Measurements from ENCODE around the gene PGAM5.

The PGAM5 gene

DNA sequence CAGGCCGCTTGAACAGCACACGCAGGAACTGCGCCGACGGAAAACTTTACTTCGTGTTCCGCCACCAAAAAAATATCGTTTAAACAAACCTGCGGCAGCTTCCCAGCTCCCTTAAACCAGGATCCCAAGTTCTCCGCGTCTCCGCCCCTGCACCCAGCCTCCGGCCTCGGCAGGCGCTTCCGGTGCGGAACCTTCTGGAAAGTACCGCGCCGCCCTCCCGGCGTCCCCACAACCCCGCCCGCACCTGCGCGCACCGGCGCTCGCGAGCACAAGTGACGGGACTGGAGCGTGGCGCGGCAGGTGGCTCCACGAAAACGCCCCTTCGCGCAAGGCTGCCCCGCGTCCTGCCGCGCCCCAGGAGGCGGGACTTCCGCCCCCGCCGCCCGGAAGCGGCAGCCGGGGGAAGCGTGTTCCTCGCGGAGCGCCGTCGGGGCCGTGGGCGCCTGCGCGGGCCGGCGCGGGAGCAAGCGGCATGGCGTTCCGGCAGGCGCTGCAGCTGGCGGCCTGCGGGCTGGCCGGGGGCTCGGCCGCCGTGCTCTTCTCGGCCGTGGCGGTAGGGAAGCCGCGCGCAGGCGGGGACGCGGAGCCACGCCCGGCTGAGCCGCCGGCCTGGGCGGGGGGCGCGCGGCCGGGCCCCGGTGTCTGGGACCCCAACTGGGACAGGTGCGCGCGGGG is at the start of gene PGAM5:
PGAM5 (plus strand) TSS at position 438 of the 675 bp plus-strand sequence; CDS start at position 473, 35 bp downstream.
- DNase-seq (ENCODE audit: low read depth): peak; percentile 74

DNA sequence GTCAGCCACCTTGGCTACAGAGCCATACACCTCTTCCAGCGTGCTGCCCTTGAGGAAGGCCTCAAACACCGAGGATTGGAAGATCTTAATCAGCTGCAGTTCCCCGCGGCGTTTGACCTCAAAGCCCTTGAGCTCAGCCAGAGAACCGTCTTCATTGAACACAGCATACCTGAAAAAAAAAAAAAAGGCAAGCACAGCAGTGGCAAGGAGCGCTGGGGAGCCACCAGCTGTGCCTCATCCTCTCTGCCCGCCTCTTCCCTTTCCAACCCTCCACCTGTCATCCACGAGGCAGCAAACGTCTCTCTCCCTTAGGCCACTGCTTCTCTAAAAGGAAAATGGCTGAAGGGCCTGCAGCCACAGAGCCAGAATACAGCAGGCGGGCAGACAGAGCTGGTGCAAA is 49.6 kb upstream of the PGAM5 start:
- DNase-seq (ENCODE audit: low read depth): no peak

DNA sequence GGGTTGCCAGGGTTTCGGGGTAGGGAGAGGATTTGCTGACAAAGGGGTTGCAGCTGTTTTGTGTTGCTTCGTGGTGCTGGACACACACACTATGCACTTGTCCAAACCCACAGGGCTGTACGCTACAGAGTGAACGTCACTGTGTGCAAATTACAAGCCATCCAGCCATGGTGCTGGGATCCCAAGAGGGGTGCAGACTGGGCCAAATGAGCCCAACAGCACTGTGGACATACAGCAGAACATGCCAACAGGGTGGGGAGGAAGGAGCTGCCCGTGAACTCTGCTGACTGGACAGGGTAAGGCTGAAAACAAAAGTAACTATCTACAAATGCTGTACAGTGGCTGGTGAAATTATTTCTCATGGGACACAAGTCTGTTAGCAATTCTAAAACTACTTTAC is 48.7 kb upstream of the PGAM5 start:
- no peak for DNase-seq (ENCODE audit: low read depth)

DNA sequence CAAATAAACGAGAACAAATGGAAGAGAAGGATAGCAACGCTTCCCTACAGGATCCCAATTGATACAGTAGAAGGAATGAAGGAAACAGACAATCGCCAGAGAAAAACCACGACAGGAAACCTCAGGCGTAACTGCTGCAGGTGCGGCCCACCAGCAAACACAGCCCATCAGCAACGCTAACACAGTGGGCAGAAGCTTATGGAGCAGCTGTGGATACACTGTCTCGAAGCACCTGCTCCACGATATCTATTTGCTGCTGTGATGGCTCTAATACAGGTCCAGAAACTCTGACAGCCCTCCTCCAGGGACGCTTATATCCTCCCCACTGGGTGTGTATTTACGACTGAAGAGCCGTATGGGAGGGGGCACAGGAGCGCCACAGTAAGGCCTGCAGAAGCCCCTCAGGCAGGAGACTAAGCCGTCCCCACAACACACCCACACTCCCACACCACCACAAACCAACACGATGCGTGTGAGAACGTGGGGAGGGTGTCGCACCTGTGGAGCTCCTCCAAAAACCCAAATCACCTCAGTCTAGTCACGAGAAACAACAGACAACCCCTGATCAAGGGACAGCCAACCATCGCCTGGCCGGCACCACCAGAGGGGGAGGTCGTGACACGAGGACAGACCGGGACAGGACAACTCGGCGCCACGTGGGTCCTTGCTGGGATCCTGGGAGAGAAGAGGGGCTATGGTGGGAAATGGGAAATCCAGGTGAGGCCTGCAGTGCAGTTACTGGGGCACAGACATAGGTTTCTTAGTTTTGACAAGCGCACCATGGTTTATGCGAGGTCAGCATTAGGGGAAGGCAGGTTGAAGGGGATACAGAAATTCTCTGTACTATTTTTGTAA is 47.5 kb upstream of the PGAM5 start:
- no peak for DNase-seq (ENCODE audit: low read depth)

DNA sequence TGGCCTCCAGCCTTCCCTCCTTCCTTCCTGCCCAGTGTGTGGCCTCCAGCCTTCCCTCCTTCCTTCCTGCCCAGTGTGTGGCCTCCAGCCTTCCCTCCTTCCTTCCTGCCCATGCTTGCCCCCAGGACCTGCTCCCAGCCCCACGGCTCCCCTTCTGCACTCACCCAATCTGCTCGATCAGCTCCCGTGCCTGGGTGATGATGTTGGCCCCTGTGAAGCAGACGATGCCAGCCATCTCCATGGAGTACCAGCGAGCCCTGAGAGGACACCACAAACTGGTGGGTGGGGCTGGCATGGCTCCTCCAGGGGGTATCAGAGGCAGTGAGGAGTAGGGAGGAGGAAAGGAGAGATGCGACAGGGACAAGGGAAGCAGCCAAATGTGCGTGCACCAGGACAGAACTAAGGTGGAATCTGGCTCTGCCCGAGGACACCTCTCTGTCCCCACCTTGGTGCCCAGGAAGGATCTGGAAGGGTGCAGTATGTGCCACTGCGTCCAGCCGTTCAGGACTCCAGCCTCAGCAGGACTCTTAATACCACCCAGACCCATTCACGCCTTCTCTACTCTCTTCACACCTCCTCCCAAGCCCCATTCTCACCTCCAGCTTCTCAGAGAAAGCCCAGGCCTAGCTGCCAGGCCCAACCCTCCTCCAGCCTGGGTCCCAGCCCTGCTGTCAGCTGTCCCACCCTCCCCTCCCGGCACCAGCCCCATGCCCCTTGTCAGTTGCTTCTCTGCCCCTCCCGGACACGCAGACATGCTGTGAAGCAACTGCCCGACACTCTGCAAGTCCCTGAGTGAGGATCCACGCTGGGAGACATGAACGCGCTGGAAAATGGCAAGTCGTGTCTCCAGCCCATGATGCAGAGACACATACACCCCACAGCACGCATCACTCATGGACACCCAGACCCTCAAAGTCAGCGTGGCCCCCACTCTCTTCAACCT is 46.2 kb upstream of the PGAM5 start:
- DNase-seq (ENCODE audit: low read depth): no peak

DNA sequence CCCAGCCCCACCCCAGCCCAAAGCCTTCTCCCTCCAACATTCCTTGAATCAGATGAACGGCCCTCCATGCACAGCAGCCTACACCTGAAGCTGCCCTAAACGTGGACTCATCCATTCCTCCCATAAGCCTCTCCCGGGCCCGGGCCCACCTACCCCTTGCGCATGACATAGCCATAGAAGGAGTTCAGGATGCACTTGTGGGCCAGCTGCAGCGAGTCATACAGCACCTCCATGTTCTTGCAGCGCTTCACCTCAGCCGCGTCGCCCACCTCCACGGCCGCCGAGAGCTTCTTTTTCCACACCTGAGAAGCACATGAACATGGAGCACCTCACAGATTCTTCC is 45.5 kb upstream of the PGAM5 start:
- DNase-seq (ENCODE audit: low read depth): no peak

DNA sequence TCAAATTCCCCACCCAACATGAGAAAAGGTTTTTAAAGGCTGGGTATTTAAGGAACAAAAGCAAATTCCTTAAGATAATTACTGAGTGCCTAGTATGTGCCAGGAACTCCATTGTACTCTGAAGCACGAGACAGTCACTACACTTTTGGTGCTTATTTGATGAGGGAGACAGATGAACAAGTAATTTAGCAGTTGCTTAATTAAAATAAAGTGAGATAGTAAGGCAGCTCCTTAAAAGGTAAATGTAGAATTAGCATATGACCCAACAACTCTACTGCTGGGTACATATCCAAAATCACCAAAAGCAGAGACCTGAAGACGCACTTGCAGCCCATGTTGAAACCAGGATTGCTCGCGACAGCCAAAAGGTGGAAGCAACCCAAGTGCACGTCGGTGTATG is 44.8 kb upstream of the PGAM5 start:
- DNase-seq (ENCODE audit: low read depth): no peak

DNA sequence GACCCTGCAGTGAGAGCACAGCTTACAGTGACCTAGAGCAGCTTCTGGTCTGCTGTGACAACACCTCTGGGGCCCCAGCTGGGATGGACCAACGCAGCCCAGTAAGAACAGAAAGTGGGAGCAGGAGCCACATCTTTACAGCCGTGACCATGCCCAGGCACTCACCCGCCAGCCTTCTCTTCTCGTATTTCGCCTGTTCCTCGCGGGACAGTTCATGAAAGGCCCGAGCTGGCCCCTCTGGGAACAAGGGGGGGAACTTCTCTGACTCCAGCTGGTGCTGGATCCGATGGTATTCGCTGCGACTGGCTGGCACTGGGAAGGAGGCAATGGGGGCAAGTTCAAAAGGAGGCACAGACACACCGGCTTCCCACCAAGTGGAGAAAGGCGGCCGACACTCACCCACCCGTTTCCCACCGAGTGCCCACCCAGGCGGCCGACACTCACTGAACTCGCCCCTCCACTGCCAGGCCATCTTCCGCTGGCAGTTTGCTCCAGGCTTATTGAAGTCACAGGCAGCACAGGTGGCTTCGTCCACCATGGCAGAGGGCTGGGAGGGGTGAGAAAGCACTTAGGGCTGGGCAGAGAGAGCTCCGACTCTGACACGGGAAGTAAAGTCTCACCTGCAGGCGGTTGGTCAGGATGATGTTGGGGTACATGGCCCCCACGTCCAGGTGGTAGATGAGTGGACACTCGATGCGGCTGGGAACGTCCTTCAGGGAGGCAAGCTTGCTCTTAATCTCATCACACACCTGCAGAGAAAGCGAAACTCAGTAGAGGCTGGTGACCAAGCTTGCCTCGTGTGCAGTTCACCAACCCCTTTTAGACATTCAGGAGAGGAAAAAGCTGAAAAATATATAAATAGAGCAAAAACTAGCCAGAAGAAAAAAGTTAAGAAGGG is 42.2 kb upstream of the PGAM5 start:
- no peak for DNase-seq (ENCODE audit: low read depth)

DNA sequence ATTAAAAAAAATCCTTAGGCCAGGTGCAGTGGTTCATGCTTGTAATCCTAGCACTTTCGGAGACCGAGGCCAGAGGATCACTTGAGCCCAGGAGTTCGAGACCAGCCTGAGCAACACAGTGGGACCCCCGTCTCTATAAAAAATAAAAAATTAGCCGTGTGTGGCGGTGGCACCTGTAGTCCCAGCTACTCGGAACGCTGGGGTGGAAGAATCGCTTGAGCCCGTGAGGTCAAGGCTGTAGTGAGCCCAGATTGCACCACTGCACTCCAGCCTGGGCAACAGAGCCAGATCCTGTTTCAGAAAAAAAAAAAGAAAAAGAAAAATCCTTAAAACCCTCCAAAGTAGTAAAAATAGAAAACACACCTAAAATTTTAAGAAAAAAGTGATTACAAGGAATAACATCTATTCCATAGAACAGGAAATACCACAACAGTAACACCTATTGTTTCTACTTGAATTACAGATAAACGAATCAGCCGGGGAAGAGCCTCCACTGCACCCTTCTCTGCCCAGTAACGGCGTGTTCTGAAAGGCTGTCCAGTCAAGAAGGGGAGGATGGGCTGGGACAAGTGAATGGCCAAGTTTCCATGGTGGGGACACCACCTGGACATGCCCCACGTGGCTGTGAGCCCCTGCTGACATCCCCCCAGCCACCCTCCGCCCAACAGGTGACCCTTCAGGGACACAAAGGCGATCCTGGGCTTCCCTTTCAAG is 41.3 kb upstream of the PGAM5 start:
- DNase-seq (ENCODE audit: low read depth): no peak

DNA sequence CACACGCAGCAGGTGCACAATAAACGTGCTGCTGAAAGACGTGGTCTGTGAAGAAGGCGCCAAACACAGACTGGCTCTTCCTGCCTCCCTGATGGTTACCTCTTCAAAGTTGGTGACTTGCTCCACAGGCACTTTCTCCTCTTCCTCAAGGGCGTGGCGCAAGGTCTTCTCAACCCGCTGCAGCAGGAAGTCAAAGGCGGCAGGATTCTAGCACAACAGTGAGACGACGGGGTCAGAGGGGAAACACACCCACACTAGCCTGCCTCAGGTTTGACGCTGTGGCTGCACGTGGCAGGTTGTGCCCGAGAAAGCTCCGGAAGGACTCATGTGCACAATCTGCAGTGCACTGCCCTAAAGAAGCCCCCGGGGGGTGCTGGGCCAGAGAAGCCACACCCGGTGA is 38.5 kb upstream of the PGAM5 start:
- no peak for DNase-seq (ENCODE audit: low read depth)

DNA sequence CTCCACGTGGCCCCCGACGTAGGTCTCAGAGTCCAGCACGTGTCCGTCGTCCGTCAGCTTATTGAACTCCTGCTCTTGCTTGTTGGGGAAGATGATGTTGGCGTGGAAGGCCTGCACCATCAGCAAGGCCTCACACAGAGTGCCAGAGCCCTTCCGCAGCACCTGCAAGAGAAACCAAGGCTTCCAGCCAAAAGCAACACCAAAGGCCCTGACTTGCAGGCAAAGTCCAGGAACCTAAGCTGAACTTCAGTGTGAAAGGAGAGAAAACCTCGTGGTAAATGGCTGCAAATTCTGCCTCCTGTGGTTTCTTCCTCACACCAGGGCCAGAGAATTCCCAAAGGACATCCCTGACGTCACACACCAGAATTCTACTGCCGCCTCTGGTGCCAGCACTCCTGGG is 38.0 kb upstream of the PGAM5 start:
- DNase-seq (ENCODE audit: low read depth): no peak

DNA sequence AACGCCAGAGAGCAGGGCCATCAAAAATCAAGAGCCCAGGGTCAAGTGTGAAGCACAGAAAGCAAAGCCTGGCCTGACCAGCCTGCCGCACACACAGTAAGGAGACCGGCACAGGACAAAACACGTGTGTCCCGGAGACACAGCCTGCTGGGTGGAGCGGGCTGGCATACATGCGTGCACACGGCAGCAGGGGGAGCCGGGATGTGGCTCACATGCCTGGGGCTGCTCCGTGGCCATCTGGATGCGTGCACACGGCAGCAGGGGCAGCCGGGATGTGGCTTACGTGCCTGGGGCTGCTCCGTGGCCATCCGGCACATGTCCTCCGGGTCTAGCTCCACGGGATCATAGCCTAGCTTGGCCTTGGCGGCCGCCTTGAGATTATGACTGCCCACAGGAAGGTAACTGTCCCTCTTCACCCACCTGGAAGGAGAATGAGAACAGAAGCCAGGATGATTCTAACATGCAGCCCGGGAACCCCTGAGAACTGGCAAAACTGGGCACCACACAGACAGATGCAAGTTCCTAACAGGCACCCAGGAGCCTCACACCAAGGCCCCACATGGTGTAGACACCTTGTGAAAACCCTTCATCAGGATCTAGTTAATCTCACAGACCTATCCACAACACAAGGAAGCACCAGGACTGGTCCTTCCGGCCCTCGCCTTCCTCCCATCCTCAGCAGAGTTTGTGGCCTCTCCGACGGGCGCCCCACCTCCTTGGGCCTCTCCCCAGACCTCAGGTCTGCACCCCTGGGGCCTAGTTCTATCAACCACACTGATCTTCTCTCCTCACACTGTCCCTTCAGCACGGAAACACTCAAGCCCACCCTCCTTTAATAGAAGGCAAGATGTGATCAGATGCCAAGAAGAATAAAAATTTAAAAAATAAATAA is 37.1 kb upstream of the PGAM5 start:
- no peak for DNase-seq (ENCODE audit: low read depth)

DNA sequence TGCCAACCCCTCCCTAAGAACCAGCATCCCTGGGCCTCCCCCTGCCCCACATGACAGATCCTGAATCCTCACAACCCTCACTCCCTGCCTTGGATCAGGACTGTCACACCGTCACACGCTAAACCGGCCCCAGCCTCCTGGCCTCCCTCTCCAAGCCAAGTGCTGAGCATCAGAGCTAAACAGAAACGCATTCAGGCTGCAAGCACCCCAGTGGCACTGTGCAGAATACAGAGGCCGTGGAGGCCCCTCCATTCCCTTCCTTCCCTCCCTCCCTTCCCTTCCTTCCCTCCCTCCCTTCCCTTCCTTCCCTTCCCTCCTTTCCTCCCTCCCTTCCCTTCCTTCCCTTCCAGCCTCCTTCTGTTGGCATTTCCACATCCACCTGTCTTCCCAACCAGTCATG is 36.1 kb upstream of the PGAM5 start:
- no peak for DNase-seq (ENCODE audit: low read depth)

DNA sequence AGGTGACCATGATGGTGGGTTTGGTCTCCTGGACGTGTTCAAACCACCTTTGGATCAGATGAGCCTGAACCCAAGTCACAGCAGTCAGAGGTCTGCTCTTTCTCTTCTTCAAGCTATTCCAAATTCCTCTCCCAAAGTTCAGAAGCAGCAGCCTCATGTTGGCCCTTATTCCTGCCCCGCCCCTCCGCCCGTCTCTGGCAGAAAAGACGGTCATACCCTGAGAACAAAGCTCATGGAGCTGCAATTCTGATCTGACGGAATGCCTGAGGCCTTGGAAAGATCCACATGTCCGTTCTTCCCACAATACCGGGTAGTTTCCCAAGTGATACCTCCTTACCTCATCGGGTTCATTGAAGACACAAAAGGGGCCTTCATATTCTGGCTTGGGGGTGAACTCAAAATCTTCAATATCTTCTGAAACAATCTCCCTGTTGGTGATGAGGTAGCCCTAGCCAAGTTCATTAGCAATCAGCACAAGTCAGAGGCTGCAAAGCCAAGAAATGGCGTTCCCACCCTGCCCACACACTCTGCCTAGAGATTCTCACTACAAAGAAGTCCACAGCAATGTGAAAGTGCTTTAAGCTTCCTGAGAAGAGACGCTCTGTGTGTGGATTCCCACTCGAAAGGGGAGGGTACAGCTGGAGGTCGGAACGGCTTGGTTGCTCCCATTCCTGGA is 34.7 kb upstream of the PGAM5 start:
- DNase-seq (ENCODE audit: low read depth): no peak

DNA sequence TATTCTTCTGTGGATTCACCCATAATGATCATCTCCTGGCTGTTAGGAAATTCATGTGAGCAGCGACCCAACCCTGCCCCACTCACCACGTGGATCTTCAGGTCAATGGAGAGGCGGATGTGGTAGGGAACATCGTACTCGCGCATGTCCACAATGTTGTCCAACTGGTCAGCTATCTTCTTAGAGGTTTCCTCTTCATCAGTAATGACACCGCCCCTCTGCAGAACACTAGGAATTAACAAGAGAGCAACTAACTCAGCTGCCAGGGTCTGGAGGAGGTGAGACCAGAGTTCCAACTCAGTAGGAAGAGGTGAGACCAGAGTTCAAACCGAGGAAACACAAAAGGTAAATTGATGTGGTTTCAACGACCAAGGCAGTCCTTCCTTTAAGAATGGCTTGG is 33.1 kb upstream of the PGAM5 start:
- no peak for DNase-seq (ENCODE audit: low read depth)

DNA sequence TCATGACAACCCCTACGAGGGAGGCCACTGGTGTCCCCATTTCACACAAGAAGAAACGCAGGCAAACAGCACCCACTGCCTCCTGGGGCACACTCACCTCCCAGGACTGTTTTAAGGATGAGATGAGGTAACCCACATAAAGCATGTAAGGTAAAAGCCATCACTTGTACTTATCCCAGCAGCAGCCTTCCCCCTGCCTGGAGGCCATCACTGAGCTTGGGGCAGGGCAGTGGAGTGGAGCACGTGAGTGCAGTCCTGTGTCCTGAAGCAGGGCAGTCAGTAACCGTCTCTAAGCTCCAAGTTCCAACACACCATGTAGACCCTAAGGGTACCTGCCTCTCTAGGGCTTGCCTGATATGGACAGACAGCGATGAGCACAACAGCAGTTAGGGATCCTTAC is 25.2 kb upstream of the PGAM5 start:
- DNase-seq (ENCODE audit: low read depth): no peak

DNA sequence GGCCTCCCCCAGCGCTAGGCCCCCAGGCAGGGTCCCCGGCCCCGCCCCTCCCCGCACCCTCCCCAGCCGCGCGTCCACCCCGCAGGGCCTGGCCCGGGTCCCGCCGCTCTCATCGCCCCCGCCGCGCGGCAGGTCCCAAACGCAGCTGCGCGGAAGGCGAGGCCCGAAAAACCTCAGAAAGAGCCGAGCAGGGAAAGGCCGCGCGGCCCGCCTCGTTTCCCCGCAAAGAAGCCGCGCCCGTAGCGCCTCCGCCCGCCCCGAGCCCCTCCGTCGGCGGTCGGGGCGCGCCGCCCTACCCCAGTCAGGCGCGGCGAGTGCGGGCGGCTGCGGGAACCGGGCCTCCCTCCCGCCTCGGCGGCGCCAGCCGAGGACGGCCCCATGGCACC is 23.8 kb upstream of the PGAM5 start:
- no peak for DNase-seq (ENCODE audit: low read depth)

DNA sequence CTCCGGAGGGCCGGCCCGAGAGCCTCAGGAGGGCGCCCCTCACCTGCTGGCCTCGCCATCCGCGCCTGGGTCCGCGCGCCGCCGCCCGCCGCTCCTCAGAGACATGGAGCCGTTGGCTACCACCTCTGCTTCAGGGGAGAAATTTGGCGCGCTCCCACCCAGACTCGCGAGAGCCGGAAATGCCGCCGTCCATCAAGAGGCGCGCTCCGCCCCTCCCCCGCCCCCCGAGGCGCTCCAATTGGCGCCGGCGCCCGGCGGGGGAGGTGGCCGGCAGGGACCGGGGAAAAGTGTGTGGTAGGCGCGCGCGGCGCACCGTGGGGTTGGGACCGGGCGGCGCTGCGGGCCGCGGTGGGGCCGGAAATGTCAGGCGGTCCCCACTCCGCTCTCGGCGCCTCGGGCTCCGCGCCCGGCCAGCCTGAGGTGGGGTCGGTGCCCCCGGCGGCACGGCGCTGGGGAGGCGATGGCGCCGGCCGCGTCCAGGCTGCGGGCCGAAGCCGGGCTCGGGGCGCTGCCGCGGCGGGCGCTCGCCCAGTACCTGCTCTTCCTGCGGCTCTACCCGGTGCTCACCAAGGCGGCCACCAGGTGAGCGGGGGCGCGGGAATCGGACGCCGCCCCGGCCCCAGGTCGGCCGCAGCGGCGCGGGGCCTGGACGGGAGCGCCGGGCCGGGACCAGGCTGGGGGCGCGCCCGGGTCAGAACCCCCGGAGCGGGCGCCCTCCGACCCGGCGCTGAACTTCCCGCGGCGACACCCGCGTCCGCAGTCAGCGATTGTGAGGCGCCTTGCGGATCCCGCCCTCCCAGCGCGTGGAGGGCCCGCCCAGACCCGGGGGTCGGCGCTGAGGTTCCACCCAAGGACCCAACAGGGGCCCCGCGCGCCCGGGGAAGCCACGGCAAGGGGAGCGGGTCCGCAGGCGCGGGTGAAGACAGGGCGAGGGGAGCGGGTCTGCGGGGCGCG is 23.2 kb upstream of the PGAM5 start, which contains the start of the genes POLE and PXMP2:
POLE (minus strand) TSS at position 132 of the 954 bp plus-strand sequence; CDS start at position 105, 27 bp downstream.
PXMP2 (plus strand) TSS at position 377 of the 954 bp plus-strand sequence; CDS start at position 461, 84 bp downstream.
- DNase-seq (ENCODE audit: low read depth): peak; percentile 89
